Kasumi-1 (cell line): ENCODE measurements around the gene RPL32.
"Not testable (repeated sequence)": the region's sequence is repeated elsewhere in the genome, so short reads cannot be mapped to it uniquely, and the experiment has no call there.

ENCODE experiments used
- DNase-seq, 2 experiments: peaks; one replicate each; lab custom pipeline; 2025; lab: John Stamatoyannopoulos, UW

The RPL32 gene

GRCh38 chr3:12868039-12869034 lies 27.0 kb upstream of the RPL32 start:
- DNase-seq, result peak; percentile 56 to 65

GRCh38 chr3:12866836-12867235 lies 25.5 kb upstream of the RPL32 start:
- no peak for DNase-seq

- DNase-seq, result no peak
Observed at GRCh38 chr3:12865271-12865670, 23.9 kb upstream of the RPL32 start.

- no peak for DNase-seq
Observed at GRCh38 chr3:12862387-12862786, 21.0 kb upstream of the RPL32 start.

GRCh38 chr3:12861611-12862010 lies 20.2 kb upstream of the RPL32 start:
- DNase-seq, result no peak

- no peak for DNase-seq
Observed at GRCh38 chr3:12859840-12860239, 18.5 kb upstream of the RPL32 start.

GRCh38 chr3:12856626-12857025 lies 15.3 kb upstream of the RPL32 start:
- no peak for DNase-seq

GRCh38 chr3:12854565-12854964 lies 13.2 kb upstream of the RPL32 start:
- no peak for DNase-seq

- DNase-seq, result not testable (repeated sequence)
Observed at GRCh38 chr3:12853847-12854246, 12.5 kb upstream of the RPL32 start.

GRCh38 chr3:12852201-12852600 lies 10.8 kb upstream of the RPL32 start:
- DNase-seq, result no peak

- no peak for DNase-seq
Observed at GRCh38 chr3:12845811-12846210, 4.4 kb upstream of the RPL32 start.

- no peak for DNase-seq
Observed at GRCh38 chr3:12842469-12842868, 1.1 kb upstream of the RPL32 start.

GRCh38 chr3:12841970-12842328 lies 584 bp upstream of the RPL32 start:
- DNase-seq, result no peak

- DNase-seq, result no peak
Observed at GRCh38 chr3:12840591-12841148, 695 bp downstream of the RPL32 start.

GRCh38 chr3:12840148-12840547 lies 1.2 kb downstream of the RPL32 start:
- DNase-seq, result not testable (repeated sequence)

- DNase-seq, result no peak
Observed at GRCh38 chr3:12839156-12839946, 2.0 kb downstream of the RPL32 start.

- DNase-seq, result no peak
Observed at GRCh38 chr3:12838179-12838965, 3.0 kb downstream of the RPL32 start.

- DNase-seq, result no peak
Observed at GRCh38 chr3:12837295-12837986, 3.9 kb downstream of the RPL32 start.

- DNase-seq, result no peak
Observed at GRCh38 chr3:12835052-12835665, 6.2 kb downstream of the RPL32 start.

- no peak for DNase-seq
Observed at GRCh38 chr3:12833222-12834161, 7.9 kb downstream of the RPL32 start.
